Activated CD4-positive, alpha-beta T cell treated with anti-CD3 and anti-CD28 coated beads, Interleukin-2, amount 50 U/mL, for 1 hour (primary cell): ENCODE data around the gene ZBTB7A.

Source experiments
- DNase-seq: peaks from one replicate; pipeline ENCODE4 v3.0.0-alpha.2; 2020

ZBTB7A gene

GRCh38 chr19:4052114-4052992, 14.3 kb downstream of the ZBTB7A start:
- DNase-seq: no peak

GRCh38 chr19:4051175-4052101, 15.3 kb downstream of the ZBTB7A start:
- no peak for DNase-seq

DNA sequence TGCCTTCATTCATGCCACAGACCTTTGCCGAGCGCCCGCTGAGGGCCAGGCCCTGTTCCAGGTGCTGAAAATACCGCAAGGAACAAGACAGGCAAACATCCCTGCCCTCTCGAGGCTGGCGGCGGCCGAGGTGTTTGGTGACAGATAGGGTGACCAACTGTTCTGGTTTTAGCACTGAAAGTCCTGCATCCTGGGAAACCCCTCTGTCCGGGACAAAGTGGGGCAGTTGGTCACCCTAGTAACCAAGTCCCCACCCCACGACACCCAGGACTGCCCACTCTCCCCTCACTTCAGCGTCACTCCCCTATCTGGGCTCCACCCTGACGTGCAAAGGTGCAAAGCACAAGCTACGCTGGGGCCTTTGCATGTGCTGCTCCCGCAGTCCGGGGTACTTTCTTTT, 17.3 kb downstream of the ZBTB7A start:
- DNase-seq: no peak

GRCh38 chr19:4046946-4047683, 19.6 kb downstream of the ZBTB7A start:
- DNase-seq: no peak

- no peak for DNase-seq
Observed at GRCh38 chr19:4046362-4046691, 20.4 kb downstream of the ZBTB7A start.

DNA sequence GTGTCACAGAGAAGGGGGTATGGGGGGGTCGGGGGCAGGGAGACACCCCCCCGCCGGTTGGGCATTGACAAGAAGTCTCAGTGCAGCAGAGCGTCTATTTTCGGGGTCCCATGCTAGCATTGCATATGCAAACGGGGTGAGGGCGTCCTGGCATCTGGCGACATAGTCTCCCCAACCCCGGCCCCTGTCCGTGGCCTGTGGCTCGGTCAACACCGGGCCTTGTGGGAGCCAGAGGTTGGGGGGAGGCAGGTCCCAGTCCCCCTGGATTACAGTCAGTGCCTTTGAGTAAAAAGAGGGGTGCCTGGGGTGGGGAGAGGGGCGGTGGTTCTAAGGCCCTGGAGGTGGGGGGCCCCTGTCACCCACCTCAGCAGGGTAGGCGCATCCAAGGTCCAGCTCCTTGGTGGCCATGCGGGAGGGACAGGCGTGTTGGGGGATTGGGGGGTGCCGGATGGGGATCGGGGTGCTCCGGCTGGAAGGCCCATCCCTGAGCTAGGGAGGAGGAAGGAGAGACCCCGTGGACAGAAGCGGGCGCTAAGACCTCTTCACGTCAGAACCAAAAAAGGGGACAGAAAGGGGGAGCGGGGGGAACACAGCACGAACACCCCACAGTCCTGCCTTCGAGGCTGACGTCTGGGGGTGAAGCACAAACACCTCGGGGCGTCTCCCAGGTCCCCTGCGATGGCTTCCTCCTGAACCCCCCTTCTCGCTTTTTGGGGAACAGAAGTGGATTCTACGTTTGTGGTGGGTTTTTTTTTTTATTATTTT, 20.9 kb downstream of the ZBTB7A start:
- DNase-seq: no peak

DNA sequence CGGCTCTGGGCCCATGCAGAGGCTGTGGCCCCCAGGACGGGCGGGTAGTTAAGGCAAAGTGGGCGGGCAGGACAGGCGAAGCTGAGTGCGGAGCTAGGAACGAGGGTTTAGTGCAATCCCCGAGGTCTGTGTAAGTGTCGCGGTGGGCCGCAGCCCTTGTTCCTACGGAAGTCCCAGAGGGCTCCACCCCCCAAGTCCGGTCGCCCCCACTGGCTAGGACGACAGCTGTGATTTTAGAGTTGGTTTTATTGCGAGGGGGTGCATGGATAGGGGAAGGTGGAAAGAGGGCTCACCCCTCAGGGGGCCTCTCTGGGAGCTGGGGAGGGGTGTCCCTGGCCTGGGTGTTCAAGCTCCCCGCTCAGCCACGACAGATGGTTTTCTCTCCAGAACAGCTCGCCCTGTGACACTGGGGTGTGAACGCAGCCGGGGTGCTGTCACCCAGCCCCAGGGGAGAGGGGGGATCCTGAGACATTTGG, 21.7 kb downstream of the ZBTB7A start:
- DNase-seq: no peak

GRCh38 chr19:4043966-4044715, 22.6 kb downstream of the ZBTB7A start:
- no peak for DNase-seq

- DNase-seq: no peak
Observed at GRCh38 chr19:4043401-4043800, 23.3 kb downstream of the ZBTB7A start.

GRCh38 chr19:4042731-4043082, 24.0 kb downstream of the ZBTB7A start:
- DNase-seq: no peak

- DNase-seq: no peak
Observed at GRCh38 chr19:4042064-4042730, 24.5 kb downstream of the ZBTB7A start.

DNA sequence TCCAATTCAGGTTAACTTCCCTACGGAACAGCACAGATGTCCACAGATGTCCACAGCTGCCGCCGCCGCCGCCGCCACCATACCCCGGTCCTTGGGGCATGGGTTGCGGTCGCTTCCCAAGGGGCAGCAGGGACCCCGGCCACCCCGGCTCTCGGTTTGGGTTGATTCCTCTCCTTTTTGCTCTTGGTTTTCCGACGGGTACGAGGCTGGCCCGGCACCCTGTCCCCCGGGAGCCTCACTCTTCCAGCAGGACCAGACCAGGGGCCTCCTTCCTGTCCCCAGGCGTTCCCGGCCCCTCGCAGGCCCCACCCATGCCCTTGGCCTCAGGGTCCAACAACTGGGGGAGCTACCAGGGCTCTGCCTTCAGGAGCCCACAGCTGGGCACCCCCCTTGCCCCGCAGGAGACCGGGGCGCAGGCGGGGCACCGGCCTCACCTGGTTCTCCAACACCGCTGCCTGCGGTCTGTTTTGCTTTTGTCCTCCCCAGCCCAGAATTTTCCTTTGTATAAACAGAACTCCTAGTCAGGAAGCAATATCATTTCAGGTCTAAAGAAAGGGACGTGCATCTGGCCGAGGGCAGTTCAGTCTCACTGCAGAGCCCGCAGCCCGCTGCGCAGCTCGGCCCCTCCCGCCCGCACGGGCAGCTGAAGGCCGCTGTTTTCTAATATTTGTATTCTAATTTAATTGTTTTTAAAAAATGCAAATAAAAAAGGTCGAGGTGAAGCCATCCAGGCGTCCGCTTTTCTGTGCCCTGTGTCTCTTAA, 27.9 kb downstream of the ZBTB7A start:
- no peak for DNase-seq

DNA sequence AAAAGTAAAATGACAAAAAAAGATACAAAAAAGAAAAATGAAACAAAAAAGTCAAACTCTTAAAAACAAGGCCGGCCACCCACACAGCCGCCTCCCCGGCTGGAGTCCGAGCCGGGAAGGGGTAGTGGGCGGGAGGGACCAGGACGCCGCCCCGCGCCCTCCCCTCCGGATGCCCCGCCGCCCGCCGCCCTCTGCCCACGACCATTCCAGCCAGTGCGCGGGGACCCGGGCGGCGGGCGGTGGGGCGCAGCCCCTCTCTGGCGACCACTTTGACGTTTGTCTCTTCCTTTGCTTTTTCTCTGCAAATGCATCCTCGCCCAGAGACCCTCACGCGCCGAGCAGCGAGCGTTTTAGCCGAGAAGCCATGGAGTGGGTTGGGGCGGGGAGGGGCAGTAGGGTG, 28.6 kb downstream of the ZBTB7A start:
- DNase-seq: no peak

DNA sequence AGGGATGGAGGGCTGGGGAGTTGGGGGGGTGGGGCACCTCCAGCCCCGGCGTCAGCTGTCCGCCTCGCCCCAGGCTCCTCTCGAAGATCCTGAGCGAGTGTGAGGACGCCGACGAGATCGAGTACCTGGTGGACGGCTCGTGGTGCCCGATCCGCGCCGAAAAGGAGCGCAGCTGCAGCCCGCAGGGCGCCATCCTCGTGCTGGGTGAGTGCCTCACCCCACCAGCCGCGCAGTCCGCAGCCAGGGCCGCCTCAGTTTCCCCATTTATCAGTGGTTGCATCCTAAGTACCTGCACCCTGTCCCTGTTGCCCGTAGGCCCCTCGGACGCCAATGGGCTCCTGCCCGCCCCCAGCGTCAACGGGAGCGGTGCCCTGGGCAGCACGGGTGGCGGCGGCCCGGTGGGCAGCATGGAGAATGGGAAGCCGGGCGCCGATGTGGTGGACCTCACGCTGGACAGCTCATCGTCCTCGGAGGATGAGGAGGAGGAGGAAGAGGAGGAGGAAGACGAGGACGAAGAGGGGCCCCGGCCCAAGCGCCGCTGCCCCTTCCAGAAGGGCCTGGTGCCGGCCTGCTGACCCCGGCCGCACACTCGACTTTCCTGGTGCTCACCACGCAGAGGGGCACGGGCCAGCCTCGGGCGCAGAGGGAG, 29.3 kb downstream of the ZBTB7A start:
- no peak for DNase-seq

GRCh38 chr19:4036576-4037300, 30.0 kb downstream of the ZBTB7A start:
- DNase-seq: no peak

DNA sequence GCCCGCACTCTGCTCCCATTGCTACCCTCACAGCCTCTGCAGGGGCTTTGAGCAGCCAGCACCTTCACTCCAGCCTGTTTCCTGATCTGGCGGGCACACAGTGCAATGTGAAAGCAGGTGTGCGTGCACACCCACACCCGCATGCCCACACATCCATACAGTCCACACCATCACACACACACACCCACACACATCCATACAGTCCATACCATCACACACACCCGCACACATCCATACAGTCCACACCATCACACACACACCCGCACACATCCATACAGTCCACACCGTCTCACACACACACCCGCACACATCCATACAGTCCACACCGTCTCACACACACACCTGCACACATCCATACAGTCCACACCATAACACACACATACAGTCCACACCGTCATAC, 31.1 kb downstream of the ZBTB7A start:
- no peak for DNase-seq

GRCh38 chr19:4035018-4035566, 31.6 kb downstream of the ZBTB7A start:
- DNase-seq: no peak
